H1 (cell line): ENCODE measurements around the gene GREB1. TPM values are rescaled to one million over a fixed set of nuclear protein-coding genes. Genes with fewer than 3 reads are reported as not detected.

Source experiments
- CTCF ChIA-PET: fragments of 300-600 bp; sonication (Branson Sonifier 250); formaldehyde crosslinking; loops from one replicate; lab custom pipeline; 2021; ENCODE audit not compliant: partially characterized antibody; lab: Charles Lee
- POLR2A ChIA-PET: fragments of 300-600 bp; sonication (Branson Sonifier 250); formaldehyde crosslinking; loops from one replicate; lab custom pipeline; 2021; ENCODE audit warnings: inconsistent platforms; ENCODE audit not compliant: partially characterized antibody; lab: Charles Lee
- DNase-seq, 2 experiments: peaks; one replicate each; pipeline versions ENCODE4 v3.0.0 to v3.0.0-alpha.2; 2010 to 2022; ENCODE audit warnings: low spot score in 2 of 2, low read depth in 1 of 2, mixed read lengths in 1 of 2
- FAIRE-seq: peaks from 2 replicates; lab custom pipeline; 2011; peaks lifted over from hg19 to GRCh38; lab: Jason Lieb, UNC
- H2AFZ ChIP-seq: 2 replicates; pipeline ENCODE4 v1.8.1; 2012; ENCODE audit warnings: low read length, inconsistent platforms
- H2AK5ac ChIP-seq: 2 replicates; pipeline ENCODE4 v1.6.1; 2013; ENCODE audit warnings: low read depth, low read length
- H2BK120ac ChIP-seq: replicated peaks from 2 replicates; pipeline ENCODE3; 2013; ENCODE audit warnings: low read depth, low read length, inconsistent platforms
- H2BK12ac ChIP-seq: 2 replicates; pipeline ENCODE4 v1.6.1; 2013; ENCODE audit warnings: low read depth, low read length
- H2BK15ac ChIP-seq: 2 replicates; pipeline ENCODE4 v1.6.1; 2013; ENCODE audit warnings: low read length
- H2BK20ac ChIP-seq: 2 replicates; pipeline ENCODE4 v1.6.1; 2013; ENCODE audit warnings: low read length
- H2BK5ac ChIP-seq: 2 replicates; pipeline ENCODE4 v1.6.1; 2013; ENCODE audit warnings: low read depth, low read length
- H3K14ac ChIP-seq: 2 replicates; pipeline ENCODE4 v1.6.1; 2013; ENCODE audit warnings: inconsistent platforms; ENCODE audit not compliant: insufficient read length
- H3K18ac ChIP-seq: 2 replicates; pipeline ENCODE4 v1.6.1; 2013; ENCODE audit warnings: low read length; ENCODE audit errors: extremely low read depth
- H3K23ac ChIP-seq: 2 replicates; pipeline ENCODE4 v1.6.1; 2013; ENCODE audit warnings: inconsistent platforms; ENCODE audit not compliant: insufficient read length
- H3K23me2 ChIP-seq: 2 replicates; pipeline ENCODE4 v1.6.1; 2013; ENCODE audit warnings: low read depth, low read length
- H3K27ac ChIP-seq: 2 replicates; pipeline ENCODE4 v1.6.1; 2011; ENCODE audit warnings: low read depth, low read length, inconsistent platforms
- H3K27me3 ChIP-seq, 4 experiments: replicated peaks in 1 of 4; 1 replicate in 1 of 4; 2 replicates in 3 of 4; pipeline versions ENCODE4 v1.6.1 to v1.8.1; 2011 to 2013; ENCODE audit warnings: low read length in 3 of 4, mild to moderate bottlenecking in 3 of 4, inconsistent platforms in 2 of 4, mixed read lengths in 2 of 4, moderate library complexity in 1 of 4; ENCODE audit not compliant: control insufficient read depth in 3 of 4, insufficient read depth in 3 of 4; ENCODE audit errors: extremely low read depth in 1 of 4
- H3K36me3 ChIP-seq, 4 experiments: 2 replicates each; pipeline versions ENCODE4 v1.6.1 to v1.8.1; 2011 to 2013; ENCODE audit warnings: mild to moderate bottlenecking in 4 of 4, low read length in 3 of 4, moderate library complexity in 2 of 4, control low read depth in 1 of 4, inconsistent platforms in 1 of 4; ENCODE audit not compliant: insufficient read depth in 4 of 4, control insufficient read depth in 2 of 4
- H3K4ac ChIP-seq: replicated peaks from 2 replicates; pipeline ENCODE3; 2013; ENCODE audit warnings: low read length, low read depth, mixed read lengths, inconsistent platforms; ENCODE audit not compliant: insufficient read length
- H3K4me1 ChIP-seq, 4 experiments: replicated peaks in 1 of 4; 1 replicate in 1 of 4; 2 replicates in 3 of 4; pipeline versions ENCODE4 v1.6.1 to v1.8.1; 2011 to 2013; ENCODE audit warnings: low read length in 3 of 4, inconsistent platforms in 2 of 4, mixed read lengths in 1 of 4; ENCODE audit not compliant: insufficient read depth in 4 of 4, control insufficient read depth in 3 of 4
- H3K4me2 ChIP-seq, 2 experiments: 2 replicates each; pipeline versions ENCODE4 v1.6.1 to v1.8.1; 2011 to 2013; ENCODE audit warnings: low read depth in 2 of 2, low read length in 2 of 2, control low read depth in 1 of 2, inconsistent platforms in 1 of 2, mild to moderate bottlenecking in 1 of 2; ENCODE audit not compliant: insufficient read depth in 1 of 2
- H3K4me3 ChIP-seq, 4 experiments: fragments of 200-600, 300-600 bp in 1 of 4; sonication (generic), shearing (Covaris generic), sonication (Bioruptor Twin) in 1 of 4; 2 replicates each; pipeline versions ENCODE4 v1.5.1 to v1.8.1; 2011 to 2016; ENCODE audit warnings: low read length in 4 of 4, low read depth in 3 of 4, control low read depth in 2 of 4, inconsistent platforms in 2 of 4, mild to moderate bottlenecking in 2 of 4, mixed read lengths in 1 of 4, moderate library complexity in 1 of 4; ENCODE audit not compliant: insufficient read depth in 2 of 4; ENCODE audit errors: extremely low read depth in 1 of 4
- H3K56ac ChIP-seq: replicated peaks from 2 replicates; pipeline ENCODE3; 2013; ENCODE audit warnings: low read depth, mild to moderate bottlenecking, mixed read lengths, low read length, inconsistent platforms; ENCODE audit not compliant: insufficient read length
- H3K79me1 ChIP-seq: 2 replicates; pipeline ENCODE4 v1.6.1; 2013; ENCODE audit warnings: low read depth, low read length, control low read depth
- H3K79me2 ChIP-seq, 2 experiments: 2 replicates each; pipeline versions ENCODE4 v1.6.1 to v1.8.1; 2012 to 2013; ENCODE audit warnings: low read length in 2 of 2, mild to moderate bottlenecking in 2 of 2, inconsistent platforms in 1 of 2; ENCODE audit not compliant: insufficient read depth in 2 of 2, control insufficient read depth in 1 of 2
- H3K9ac ChIP-seq, 4 experiments: replicated peaks in 1 of 4; 1 replicate in 1 of 4; 2 replicates in 3 of 4; pipeline versions ENCODE4 v1.6.1 to v1.8.1; 2011 to 2013; ENCODE audit warnings: low read depth in 3 of 4, low read length in 3 of 4, control low read depth in 2 of 4, mild to moderate bottlenecking in 2 of 4, moderate library complexity in 2 of 4, inconsistent platforms in 1 of 4; ENCODE audit errors: extremely low read depth in 1 of 4
- H3K9me3 ChIP-seq, 2 experiments: 2 replicates each; pipeline versions ENCODE4 v1.6.1 to v1.8.1; 2012 to 2013; ENCODE audit warnings: mild to moderate bottlenecking in 2 of 2, moderate library complexity in 2 of 2, control low read depth in 1 of 2, inconsistent platforms in 1 of 2, low read depth in 1 of 2, low read length in 1 of 2, mixed read lengths in 1 of 2; ENCODE audit not compliant: insufficient read depth in 2 of 2
- H4K20me1 ChIP-seq, 2 experiments: replicated peaks in 1 of 2; 2 replicates each; pipeline versions ENCODE3 to v1.8.1; 2011 to 2013; ENCODE audit warnings: inconsistent platforms in 2 of 2, low read length in 2 of 2, mild to moderate bottlenecking in 1 of 2; ENCODE audit not compliant: insufficient read depth in 2 of 2, control insufficient read depth in 1 of 2
- H4K5ac ChIP-seq: 2 replicates; pipeline ENCODE4 v1.6.1; 2013; ENCODE audit warnings: low read length, low read depth, mixed read lengths, inconsistent platforms; ENCODE audit not compliant: insufficient read length
- H4K8ac ChIP-seq: 2 replicates; pipeline ENCODE4 v1.8.0; 2013; ENCODE audit warnings: mild to moderate bottlenecking, moderate library complexity, low read length, inconsistent platforms; ENCODE audit not compliant: insufficient read depth; ENCODE audit errors: extremely low read depth
- H4K91ac ChIP-seq: replicated peaks from 2 replicates; pipeline ENCODE3; 2013; ENCODE audit warnings: low read length, mixed read lengths, inconsistent platforms; ENCODE audit not compliant: insufficient read length
- TBP ChIP-seq: IDR thresholded peaks from 2 replicates; pipeline ENCODE4 v1.6.1; 2011; ENCODE audit warnings: low read depth, low read length, improper control_type of control experiment
- YY1 ChIP-seq: IDR thresholded peaks from 2 replicates; pipeline ENCODE4 v1.6.1; 2011; ENCODE audit warnings: low read depth, mild to moderate bottlenecking, low read length
- WGBS, 2 experiments: shearing (Covaris generic) in 1 of 2; methylation state at CpG; one replicate each; pipeline versions ENCODE4 v1.1.6 to v1.1.7; 2013 to 2015; ENCODE audit warnings: low lambda C conversion rate in 2 of 2, mixed read lengths in 2 of 2, inconsistent platforms in 1 of 2, low coverage in 1 of 2, missing lambda C conversion rate in 1 of 2; ENCODE audit not compliant: insufficient replicate concordance in 2 of 2, insufficient coverage in 1 of 2, insufficient read length in 1 of 2; ENCODE audit errors: extremely low coverage in 1 of 2, missing lambda C conversion rate in 1 of 2; 5-methylcytosine and 5-hydroxymethylcytosine counted together
- polyA plus RNA-seq, 7 experiments: library from polyadenylated mRNA; depleted of rRNA in 3 of 7; stranded (reverse) in 5 of 7; unstranded in 2 of 7; fragments of >200 nt in 5 of 7; fragments of 200-250 nt in 2 of 7; gene quantifications; 1 replicate in 5 of 7; 2 replicates in 1 of 7; 4 replicates in 1 of 7; pipeline versions ENCODE4 v1.2.1 to v1.2.3, GENCODE V29; 2011 to 2013; ENCODE audit warnings: missing spikeins in 2 of 7, mixed read lengths in 2 of 7
- total RNA-seq: library from RNA; stranded (reverse); fragmentation: NEBNext Ultra II Directional; extraction: Animal tissue kit (Norgen Biotek cat#: 25700); gene quantifications from 2 replicates; pipeline ENCODE4 v1.2.1, GENCODE V29; 2021

The GREB1 gene
- total and polyA plus RNA-seq, 2 of the 8 experiments (the other 6 are each of a cell fraction or from before 2014, with no cell fraction given): 7.9 to 43.4 TPM

GRCh38 chr2:11508279-11508678 is 25.6 kb upstream of the GREB1 start:
- ChIA-PET POLR2A (interaction anchor here (0.6 kb wide), 1 partner anchor 388 kb away, joined by 3 read pairs; no protein-coding TSS in a partner anchor), CTCF (interaction anchor here (0.8 to 2.9 kb wide), 3 partner anchors 23 to 35 kb away, joined by 3 to 13 read pairs (median 3); no protein-coding TSS in a partner anchor)
- Histone ChIP-seq H4K91ac (no peak overlapping the region), H2BK12ac (no peak overlapping the region), H2AK5ac (no peak overlapping the region), H2BK20ac (no peak overlapping the region), H3K79me1 (peaks cover 6% of the 10 kb centered on the region), H3K23me2 (no peaks in the 10 kb centered on the region), H2BK15ac (no peak overlapping the region), H3K4me2 (no peak overlapping the region), H4K8ac (no peak overlapping the region), H4K5ac (no peak overlapping the region), H3K4me3 (no peak overlapping the region), H3K4ac (no peak overlapping the region), H3K79me2 (peaks cover 0 to 17% of the 10 kb centered on the region in 2 experiments; a peak in 2 of 4 replicates), H3K9me3 (0 out of 4 replicates have a peak, but pooled peaks cover 0 to 4% of the 10 kb centered on the region in 2 experiments), H3K14ac (no peak overlapping the region), H3K56ac (no peak overlapping the region), H2BK5ac (no peak overlapping the region), H4K20me1 (peaks cover 0 to 1% of the 10 kb centered on the region in 2 experiments), H2BK120ac (no peak overlapping the region), H2AFZ (no peak overlapping the region), H3K18ac (no peak overlapping the region), H3K36me3 (no peaks in the 10 kb centered on the region), H3K27me3 (no peaks in the 10 kb centered on the region), H3K23ac (no peak overlapping the region), H3K9ac (no peak overlapping the region), H3K27ac (no peak overlapping the region), H3K4me1 (peaks cover 0 to 3% (median 0%) of the 10 kb centered on the region in 4 experiments; a peak in 1 of 7 replicates)
- FAIRE-seq (no peak), DNase-seq (no peak)
- 93% methylated on average over 8 of the region's 8 CpGs; no CpG with 5 or more reads in 1 of the 2 experiments for WGBS, 2 experiments
- no peak for TF ChIP-seq TBP
- no peak for TF ChIP-seq YY1
